HEK293T (cell line): Measurements from ENCODE around the gene IDH2.

Experiments
- ARNT ChIP-seq: fragments of 450-650 bp; IDR thresholded peaks from 2 replicates; pipeline ENCODE4 v1.6.1; 2017; ENCODE audit warnings: mild to moderate bottlenecking
- ELF4 ChIP-seq: fragments of 450-650 bp; IDR thresholded peaks from 2 replicates; pipeline ENCODE4 v1.6.1; 2017; ENCODE audit warnings: antibody characterized with exemption
- FOXA1 ChIP-seq: fragments of 450-650 bp; IDR thresholded peaks from 2 replicates; pipeline ENCODE4 v1.6.1; 2016; ENCODE audit warnings: mild to moderate bottlenecking
- FOXK2 ChIP-seq: fragments of 450-650 bp; IDR thresholded peaks from 2 replicates; pipeline ENCODE4 v1.6.1; 2016; ENCODE audit warnings: mild to moderate bottlenecking
- FOXM1 ChIP-seq: fragments of 450-650 bp; IDR thresholded peaks from 2 replicates; pipeline ENCODE4 v1.6.1; 2017; ENCODE audit warnings: mild to moderate bottlenecking, borderline replicate concordance
- SP1 ChIP-seq: fragments of 450-650 bp; IDR thresholded peaks from 2 replicates; pipeline ENCODE4 v1.6.1; 2017
- SUZ12 ChIP-seq: fragments of 450-650 bp; IDR thresholded peaks from 2 replicates; pipeline ENCODE4 v1.6.1; 2016; ENCODE audit warnings: mild to moderate bottlenecking
- ZNF384 ChIP-seq: fragments of 450-650 bp; IDR thresholded peaks from 2 replicates; pipeline ENCODE4 v1.6.1; 2016

GRCh38 chr15:90062462-90062932 lies 39.8 kb downstream of the IDH2 start:
- TF ChIP-seq ARNT = no peak
- no peak for TF ChIP-seq SP1
- TF ChIP-seq FOXA1 = no peak
- no peak for TF ChIP-seq SUZ12
- no peak for TF ChIP-seq ZNF384
- no peak for TF ChIP-seq FOXM1
- no peak for TF ChIP-seq FOXK2
- no peak for TF ChIP-seq ELF4
